ENCODE results near the gene TNFSF8.

- TF ChIP-seq POLR2A (IDR thresholded peaks at IDR 0.05) (no peak), CTCF (IDR thresholded peaks at IDR 0.05) (no peak), EP300 (IDR thresholded peaks at IDR 0.05) (no peak)
Measured at GRCh38 chr9:114905170-114905940, 25.0 kb downstream of the TNFSF8 start.
